ENCODE results near the gene CLCF1. TPM values are rescaled to one million over a fixed set of nuclear protein-coding genes. Genes with fewer than 3 reads are reported as not detected.

Gene CLCF1
- 14.1 and 19.9 TPM in 2 replicates for total RNA-seq (2014; rRNA removed; shearing (Covaris generic))

DNA sequence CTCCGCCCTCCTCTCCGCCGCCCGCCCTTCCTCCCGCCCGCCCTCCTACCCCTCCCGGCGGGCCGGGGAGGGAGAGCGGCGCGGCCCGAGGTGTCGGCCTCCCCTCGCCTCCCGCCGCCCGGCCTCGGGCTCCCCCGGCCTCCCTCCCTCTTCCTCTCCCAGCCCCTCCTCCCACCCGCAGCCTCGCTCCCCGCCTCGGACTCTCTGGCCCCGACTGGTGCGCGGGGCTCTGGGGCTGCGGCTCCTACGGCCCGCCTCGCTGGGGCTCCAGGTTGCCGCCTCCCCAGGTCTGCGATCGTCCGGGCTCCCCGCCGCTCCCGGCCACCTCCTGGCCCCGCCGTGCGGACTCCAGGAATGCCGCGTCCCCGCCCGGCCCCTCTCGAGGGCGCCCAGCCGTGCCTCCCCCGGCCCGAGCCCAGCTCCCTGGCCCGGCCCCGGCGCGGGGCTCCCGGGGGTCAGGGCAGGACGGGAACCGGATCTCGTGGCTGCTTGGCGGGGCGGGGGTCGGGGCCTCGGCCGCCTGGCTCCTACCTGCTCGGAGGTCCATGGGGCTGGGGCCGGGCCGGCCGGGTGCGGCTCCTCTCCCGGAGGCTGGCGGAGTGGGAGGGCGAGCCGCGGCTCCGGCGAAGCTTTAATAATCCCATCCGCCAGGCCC, at the start of gene CLCF1:
CLCF1 (minus strand) TSS at position 606 of the 655 bp plus-strand sequence; CDS start at position 547, 59 bp downstream.

GRCh38 chr11:67415501-67416304, 42.3 kb upstream of the CLCF1 start, which contains the start of gene CARNS1:
Gene CARNS1 (plus strand): TSS chr11:67415678. CDS start chr11:67416200, 522 bp downstream.

GRCh38 chr11:67401495-67402191, 28.2 kb upstream of the CLCF1 start, which contains the start of gene PPP1CA:
Gene PPP1CA (minus strand): TSS chr11:67401858. CDS start chr11:67401782, 76 bp downstream.

DNA sequence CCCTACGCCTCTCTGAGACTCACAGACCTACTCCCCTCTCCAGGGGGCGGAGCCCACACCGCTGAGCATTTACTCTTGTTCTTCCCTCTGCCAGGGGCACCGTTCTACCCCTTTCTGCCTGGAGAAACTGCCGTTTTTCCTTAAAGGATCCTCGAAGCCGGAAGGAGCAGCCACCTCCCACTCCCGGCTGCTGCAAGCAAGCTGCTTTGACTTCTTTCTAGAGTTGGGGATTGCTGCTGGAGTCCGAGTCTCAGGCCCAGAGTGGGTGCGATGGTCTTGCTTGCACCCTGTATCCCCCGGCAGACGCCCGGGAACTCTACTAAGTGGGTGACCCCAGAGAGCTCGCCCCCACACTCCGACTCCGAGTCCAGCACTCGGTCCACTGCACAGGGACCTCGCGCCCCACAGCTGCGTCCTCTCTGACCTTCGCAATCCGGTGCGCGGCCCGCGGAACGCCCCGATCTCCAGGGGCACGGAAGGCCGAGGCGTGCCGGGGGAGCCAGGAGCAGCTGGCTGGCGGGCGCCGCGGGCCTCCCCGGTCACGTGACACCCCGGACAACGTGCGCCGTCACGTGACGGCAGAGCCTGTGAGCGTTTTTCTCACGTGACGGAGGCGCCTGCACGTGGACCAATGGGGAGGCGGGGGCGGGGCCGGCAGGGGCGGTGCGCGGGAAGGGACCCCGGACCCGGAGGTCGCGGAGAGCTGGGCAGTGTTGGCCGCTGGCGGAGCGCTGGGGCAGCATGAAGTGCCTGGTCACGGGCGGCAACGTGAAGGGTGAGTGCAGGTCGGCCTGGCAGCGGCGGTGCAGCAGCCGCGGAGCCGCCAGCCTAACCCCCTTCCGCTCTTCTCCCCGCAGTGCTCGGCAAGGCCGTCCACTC, 18.1 kb upstream of the CLCF1 start, which contains the start of gene RAD9A:
RAD9A (plus strand) TSS at position 683 of the 879 bp plus-strand sequence; CDS start at position 742, 59 bp downstream.

DNA sequence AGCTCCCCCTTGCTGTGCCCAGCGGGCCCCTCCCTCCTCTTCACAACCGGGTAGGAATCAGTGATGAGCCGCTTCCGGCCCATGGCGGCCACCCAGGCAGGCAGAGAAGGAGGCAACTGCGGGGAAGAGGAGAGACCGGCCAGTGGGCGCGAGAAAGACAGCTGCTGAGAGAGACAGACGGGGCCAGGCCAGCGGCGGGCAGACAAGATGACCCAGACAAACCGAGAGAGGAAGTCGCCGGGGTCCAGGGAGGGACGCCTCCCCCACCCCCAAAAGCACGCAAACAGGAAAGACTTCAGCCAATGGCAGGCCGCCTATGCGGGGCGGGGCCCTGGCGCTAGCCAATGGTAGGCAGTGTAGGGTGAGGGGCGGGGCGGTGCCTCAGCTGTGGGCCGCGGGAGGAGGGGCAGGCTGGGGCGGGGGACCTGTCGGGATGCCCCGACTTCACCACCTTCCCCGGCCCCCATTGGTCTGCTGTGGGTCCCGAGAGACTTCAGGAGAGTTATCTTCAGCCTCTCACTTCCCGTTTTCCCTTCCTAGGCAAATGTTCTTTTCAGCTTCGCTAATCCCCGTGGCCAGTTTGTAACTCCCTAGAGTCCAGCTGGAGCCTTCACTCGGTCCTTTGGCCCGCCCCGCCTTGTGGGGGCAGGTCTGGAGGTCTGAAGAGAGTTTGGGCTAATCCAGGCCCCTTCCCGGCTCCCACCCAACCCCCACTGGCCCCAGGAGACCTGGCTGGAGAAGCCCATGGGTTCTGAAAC, 19.9 kb downstream of the CLCF1 start, which contains the start of gene POLD4:
POLD4 (minus strand) TSS at position 230 of the 758 bp plus-strand sequence; CDS start at position 83, 147 bp downstream.

Small RNAs within 50 kb of the gene (small RNA-seq; reads per million reads assigned to genes)
- gene RN7SKP239 (0.21 reads per million), gene RNU6-1238P (not detected)

Other genes with a start within 250 kb of the CLCF1 start
- 49.9 and 70.0 TPM in 2 replicates for gene GRK2, start 107.1 kb downstream of the CLCF1 start, total RNA-seq (2014; rRNA removed; shearing (Covaris generic))
- gene ANKRD13D, start 84.3 kb downstream of the CLCF1 start, total RNA-seq (2014; rRNA removed; shearing (Covaris generic)): 39.2 and 48.4 TPM in 2 replicates
- gene SSH3, start 70.1 kb downstream of the CLCF1 start, total RNA-seq (2014; rRNA removed; shearing (Covaris generic)): 10.7 and 20.0 TPM in 2 replicates
- gene POLD4, start 20.1 kb downstream of the CLCF1 start, total RNA-seq (2014; rRNA removed; shearing (Covaris generic)): 110 and 118 TPM in 2 replicates
- gene RAD9A, start 18.4 kb upstream of the CLCF1 start, total RNA-seq (2014; rRNA removed; shearing (Covaris generic)): 14.7 and 15.6 TPM in 2 replicates
- gene PPP1CA, start 28.3 kb upstream of the CLCF1 start, total RNA-seq (2014; rRNA removed; shearing (Covaris generic)): 177 and 183 TPM in 2 replicates
- gene TBC1D10C, start 30.5 kb upstream of the CLCF1 start, total RNA-seq (2014; rRNA removed; shearing (Covaris generic)): 0.34 TPM in 2 replicates
- 0.03 and 0.26 TPM in 2 replicates for gene CARNS1, start 42.1 kb upstream of the CLCF1 start, total RNA-seq (2014; rRNA removed; shearing (Covaris generic))
- 71.7 and 98.8 TPM in 2 replicates for gene RPS6KB2, start 54.9 kb upstream of the CLCF1 start, total RNA-seq (2014; rRNA removed; shearing (Covaris generic))
- gene PTPRCAP, start 64.1 kb upstream of the CLCF1 start, total RNA-seq (2014; rRNA removed; shearing (Covaris generic)): 0.96 and 1.4 TPM in 2 replicates
- 110 and 122 TPM in 2 replicates for gene CORO1B, start 69.9 kb upstream of the CLCF1 start, total RNA-seq (2014; rRNA removed; shearing (Covaris generic))
- not detected in 2 replicates for gene GPR152, start 79.1 kb upstream of the CLCF1 start, total RNA-seq (2014; rRNA removed; shearing (Covaris generic))
- gene CABP4, start 81.8 kb upstream of the CLCF1 start, total RNA-seq (2014; rRNA removed; shearing (Covaris generic)): 0.15 TPM in 1 of 2 replicates, not detected in the other
- gene TMEM134, start 95.7 kb upstream of the CLCF1 start, total RNA-seq (2014; rRNA removed; shearing (Covaris generic)): 38.2 and 55.7 TPM in 2 replicates
- gene AIP, start 109.4 kb upstream of the CLCF1 start, total RNA-seq (2014; rRNA removed; shearing (Covaris generic)): 182 and 192 TPM in 2 replicates
- gene PITPNM1, start 131.8 kb upstream of the CLCF1 start, total RNA-seq (2014; rRNA removed; shearing (Covaris generic)): 42.1 and 54.4 TPM in 2 replicates
- 35.2 and 35.9 TPM in 2 replicates for gene CDK2AP2, start 134.6 kb upstream of the CLCF1 start, total RNA-seq (2014; rRNA removed; shearing (Covaris generic))
- not detected in 2 replicates for gene CABP2, start 149.8 kb upstream of the CLCF1 start, total RNA-seq (2014; rRNA removed; shearing (Covaris generic))
- gene GSTP1, start 210.2 kb upstream of the CLCF1 start, total RNA-seq (2014; rRNA removed; shearing (Covaris generic)): 1,098 and 1,233 TPM in 2 replicates
- gene NDUFV1, start 233.3 kb upstream of the CLCF1 start, total RNA-seq (2014; rRNA removed; shearing (Covaris generic)): 310 and 343 TPM in 2 replicates

All from A375 (cell line).